ENCODE data around the gene OR2G6.
"Not testable (repeated sequence)": the region's sequence is repeated elsewhere in the genome, so short reads cannot be mapped to it uniquely, and the experiment has no call there.

OR2G6 gene

GRCh38 chr1:248507773-248508172, at the start of gene OR2G6:
Gene OR2G6, plus strand, starts transcription at chr1:248508073. Its CDS starts 13,574 bp downstream, at chr1:248521647.
- DNase-seq (ENCODE audit: low spot score): not testable (repeated sequence)

DNA sequence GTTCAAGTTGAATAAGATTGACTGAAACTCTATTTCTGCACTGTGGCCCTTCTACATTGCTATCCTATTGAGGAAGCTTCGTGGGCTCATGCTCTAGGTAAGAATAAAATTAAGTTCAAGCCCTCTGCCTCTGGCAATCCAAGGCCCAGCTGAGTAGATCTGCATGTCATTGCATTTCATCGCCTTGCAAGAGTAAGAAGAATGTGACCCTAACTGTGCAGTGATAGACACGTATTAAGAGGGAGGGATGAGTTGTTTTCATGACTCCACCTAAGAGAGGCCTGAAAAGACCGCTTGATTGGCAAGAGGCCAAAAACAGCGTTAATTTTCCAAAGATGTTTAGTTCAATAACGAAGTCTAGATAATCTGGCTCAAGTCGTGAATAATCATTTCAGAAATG, 48.8 kb upstream of the OR2G6 start:
- DNase-seq (ENCODE audit: low spot score): not testable (repeated sequence)

DNA sequence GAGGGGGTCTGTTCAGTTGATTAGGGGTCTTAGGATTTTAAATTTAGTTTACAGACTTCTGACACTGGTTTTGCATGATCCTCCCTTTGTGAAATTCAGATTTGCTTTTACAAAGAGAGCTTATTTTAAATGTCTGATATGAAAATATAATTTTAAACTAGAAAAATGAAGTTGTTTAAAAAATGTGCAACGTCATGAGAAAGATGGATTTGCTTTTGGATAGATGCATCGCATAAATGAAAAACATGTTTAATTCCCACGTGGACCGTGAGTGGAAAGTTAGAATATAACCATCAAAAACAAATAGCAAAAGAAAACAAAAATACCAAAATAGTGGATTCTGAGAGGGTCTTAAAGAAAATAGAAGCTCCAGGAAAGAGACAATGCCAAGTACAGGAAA, 36.7 kb upstream of the OR2G6 start:
- no peak for DNase-seq (ENCODE audit: low spot score)

DNA sequence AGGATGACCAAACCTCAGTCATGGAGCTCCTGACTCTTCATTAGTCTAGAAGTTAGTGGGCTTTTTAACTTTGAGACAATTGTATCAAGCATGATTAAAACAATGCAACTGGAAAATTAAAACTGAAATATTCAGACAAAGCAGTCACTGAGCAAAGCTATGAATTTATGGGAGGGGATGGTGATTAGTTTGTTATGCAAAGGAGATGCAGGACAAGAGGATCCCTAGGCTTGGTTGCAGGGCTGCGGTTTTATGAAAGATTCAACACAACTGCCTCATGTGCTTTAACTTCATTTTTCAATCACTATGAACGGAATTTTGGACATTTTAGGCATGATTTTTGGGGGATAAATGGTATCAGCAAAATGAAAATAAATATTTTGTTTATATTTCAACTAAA, 35.8 kb upstream of the OR2G6 start:
- DNase-seq (ENCODE audit: low spot score): not testable (repeated sequence)

DNA sequence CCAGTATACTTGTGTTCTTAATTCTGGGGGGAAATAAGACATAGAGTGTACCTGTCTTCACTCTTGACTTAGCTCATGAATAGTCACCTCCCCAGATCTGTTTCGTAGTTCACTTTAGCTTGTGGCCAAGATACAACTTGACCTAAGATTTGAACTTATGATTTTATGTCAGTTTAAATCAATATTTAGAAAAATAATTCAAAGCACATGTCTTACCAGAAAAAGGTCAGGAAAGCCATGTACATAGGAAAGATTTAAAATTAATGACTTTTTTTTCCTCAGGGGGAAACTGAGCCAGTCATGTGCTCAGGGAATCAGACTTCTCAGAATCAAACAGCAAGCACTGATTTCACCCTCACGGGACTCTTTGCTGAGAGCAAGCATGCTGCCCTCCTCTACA, 34.8 kb upstream of the OR2G6 start, which contains the start of gene OR2T3:
OR2T3 (plus strand) TSS at position 301 of the 400 bp plus-strand sequence; CDS start at position 301, 0 bp downstream.
- DNase-seq (ENCODE audit: low spot score): not testable (repeated sequence)

- not testable (repeated sequence) for DNase-seq (ENCODE audit: low spot score)
These were observed 32.2 kb upstream of the OR2G6 start for GRCh38 chr1:248475660-248476059.

DNA sequence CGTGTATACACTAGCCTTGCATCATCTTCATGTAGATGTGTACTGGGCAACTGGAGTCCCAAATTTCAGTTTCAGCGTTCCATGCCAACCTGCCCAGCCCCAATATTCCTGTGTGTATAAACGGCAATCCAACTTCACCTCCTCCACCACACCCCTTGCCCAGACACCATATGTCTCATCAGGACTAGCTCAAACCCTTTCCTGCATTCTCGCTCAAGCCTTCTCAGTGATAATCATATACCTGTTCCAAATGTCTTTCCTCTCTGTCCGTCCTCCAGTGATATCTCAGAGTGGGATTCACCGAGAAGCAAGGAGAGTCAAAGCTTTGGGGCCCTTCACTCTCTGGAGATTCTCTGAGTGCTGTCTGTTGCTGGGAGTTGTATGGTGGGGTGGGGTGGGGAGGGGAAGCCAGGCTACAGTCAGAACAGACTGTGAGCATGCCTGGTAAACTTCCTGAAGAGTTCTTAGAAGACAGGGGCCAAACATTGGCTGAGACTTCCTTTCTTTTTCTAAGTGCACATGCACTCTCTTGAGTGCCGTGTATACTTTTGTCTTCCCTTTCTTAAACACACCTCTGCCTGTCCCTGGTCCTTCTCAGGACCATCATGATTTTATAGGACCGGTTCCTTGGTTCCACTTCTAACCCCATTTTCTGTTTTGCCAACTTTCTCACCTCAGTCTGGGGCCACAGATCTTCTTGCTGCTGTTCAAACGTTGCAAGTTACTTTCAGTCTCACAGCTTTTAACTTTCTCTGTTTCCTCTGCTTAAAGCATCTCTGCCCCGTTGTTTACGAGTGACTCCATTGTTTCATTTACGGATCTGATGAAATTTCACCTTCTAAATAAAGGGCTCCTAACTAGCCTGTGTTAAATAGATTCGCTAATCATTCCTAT, 25.9 kb upstream of the OR2G6 start:
- DNase-seq (ENCODE audit: low spot score): not testable (repeated sequence)

DNA sequence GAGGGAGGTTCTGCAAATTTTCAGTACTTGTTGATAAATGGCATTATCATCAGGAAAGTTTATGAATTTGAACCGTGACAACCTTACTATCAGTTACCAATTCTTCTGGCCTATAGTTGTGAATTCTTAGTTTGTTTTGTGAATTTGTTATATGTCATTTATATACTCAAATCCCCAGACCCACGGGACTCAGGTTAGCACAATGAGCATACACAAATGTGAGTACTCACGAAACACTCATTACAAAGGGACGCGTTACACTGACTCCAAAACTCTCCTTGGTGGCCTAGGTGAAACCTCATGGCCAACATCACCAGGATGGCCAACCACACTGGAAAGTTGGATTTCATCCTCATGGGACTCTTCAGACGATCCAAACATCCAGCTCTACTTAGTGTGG, 19.6 kb upstream of the OR2G6 start, which contains the start of gene OR2T5:
OR2T5 (plus strand) TSS at position 301 of the 400 bp plus-strand sequence; CDS start at position 301, 0 bp downstream.
- DNase-seq (ENCODE audit: low spot score): not testable (repeated sequence)

DNA sequence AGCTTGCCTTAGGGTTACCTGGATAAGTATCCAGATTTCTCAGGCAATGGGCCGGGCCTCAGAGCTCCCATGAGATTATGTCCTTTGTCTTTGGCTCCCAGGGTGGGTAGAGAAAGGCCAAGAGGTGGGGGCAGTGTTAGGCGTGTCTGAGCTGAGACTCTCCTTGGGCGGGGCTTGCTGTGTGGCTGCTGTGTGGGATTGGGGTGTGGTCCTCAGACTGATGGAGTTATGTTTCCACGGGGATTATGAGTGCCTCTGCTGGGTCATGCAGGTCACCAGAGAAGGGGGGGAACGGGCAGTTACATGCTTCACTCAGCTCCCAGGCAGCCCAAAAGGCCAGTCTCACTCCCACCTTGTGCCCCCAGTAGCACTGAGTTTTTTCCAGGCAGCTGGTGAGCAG, 11.2 kb upstream of the OR2G6 start:
- not testable (repeated sequence) for DNase-seq (ENCODE audit: low spot score)

- not testable (repeated sequence) for DNase-seq (ENCODE audit: low spot score)
These were observed 7.4 kb upstream of the OR2G6 start for GRCh38 chr1:248500305-248501035.

DNA sequence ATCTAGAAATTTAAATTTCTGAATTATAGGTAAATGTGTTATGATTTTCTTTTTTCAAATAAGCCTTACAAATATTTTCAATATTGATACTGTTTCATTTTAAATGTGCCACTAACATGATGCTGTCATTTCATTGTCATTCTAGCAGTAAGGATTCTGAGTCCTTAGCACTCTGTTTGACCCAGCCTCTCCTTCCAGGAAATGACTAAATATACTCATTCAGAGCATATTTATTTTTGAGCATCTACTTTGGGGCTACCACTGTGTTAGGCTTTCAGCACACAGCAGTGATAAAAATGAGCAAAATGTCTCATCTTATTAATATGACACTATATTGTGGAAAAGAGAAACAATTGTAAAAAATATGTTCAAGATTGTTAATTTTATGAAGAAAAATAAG, 2.3 kb downstream of the OR2G6 start:
- not testable (repeated sequence) for DNase-seq (ENCODE audit: low spot score)

DNA sequence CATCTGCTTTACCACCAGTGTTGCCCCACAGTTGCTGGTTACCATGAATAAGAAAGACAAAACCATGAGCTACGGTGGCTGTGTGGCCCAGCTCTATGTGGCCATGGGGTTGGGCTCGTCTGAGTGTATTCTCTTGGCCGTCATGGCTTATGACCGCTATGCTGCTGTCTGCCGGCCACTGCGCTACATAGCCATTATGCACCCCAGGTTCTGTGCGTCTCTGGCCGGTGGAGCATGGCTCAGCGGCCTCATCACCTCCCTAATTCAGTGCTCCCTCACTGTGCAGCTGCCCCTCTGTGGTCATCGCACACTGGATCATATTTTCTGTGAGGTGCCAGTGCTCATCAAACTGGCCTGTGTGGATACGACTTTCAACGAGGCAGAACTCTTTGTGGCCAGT, 14.0 kb downstream of the OR2G6 start:
- DNase-seq (ENCODE audit: low spot score): no peak

- not testable (repeated sequence) for DNase-seq (ENCODE audit: low spot score)
These were observed 29.6 kb downstream of the OR2G6 start for GRCh38 chr1:248537449-248537848.

- not testable (repeated sequence) for DNase-seq (ENCODE audit: low spot score)
These were observed 39.5 kb downstream of the OR2G6 start for GRCh38 chr1:248547383-248547782.

DNA sequence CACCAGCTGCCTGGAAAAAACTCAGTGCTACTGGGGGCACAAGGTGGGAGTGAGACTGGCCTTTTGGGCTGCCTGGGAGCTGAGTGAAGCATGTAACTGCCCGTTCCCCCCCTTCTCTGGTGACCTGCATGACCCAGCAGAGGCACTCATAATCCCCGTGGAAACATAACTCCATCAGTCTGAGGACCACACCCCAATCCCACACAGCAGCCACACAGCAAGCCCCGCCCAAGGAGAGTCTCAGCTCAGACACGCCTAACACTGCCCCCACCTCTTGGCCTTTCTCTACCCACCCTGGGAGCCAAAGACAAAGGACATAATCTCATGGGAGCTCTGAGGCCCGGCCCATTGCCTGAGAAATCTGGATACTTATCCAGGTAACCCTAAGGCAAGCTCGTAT, 43.2 kb downstream of the OR2G6 start:
- DNase-seq (ENCODE audit: low spot score): not testable (repeated sequence)

DNA sequence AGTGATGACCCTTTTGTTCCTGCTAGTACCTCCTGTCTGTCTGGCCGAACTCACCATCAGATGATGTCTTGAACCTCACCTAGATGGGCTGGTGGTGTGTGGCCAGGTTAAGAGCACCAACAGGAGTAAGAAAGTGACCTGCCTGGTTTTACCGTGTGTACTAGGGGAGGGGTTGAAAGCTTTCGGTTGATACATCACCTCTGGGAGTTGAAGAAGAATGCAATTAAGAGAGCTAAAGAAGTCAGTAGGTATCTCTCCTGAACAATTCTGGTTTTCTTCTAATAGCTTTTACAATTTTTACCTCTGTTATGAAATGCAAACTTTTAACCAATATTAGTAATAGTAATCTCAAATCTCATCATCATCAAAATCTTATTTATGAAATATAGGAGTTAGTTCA, 54.8 kb downstream of the OR2G6 start, which contains the start of gene OR2T29:
OR2T29 (minus strand) TSS at position 101 of the 400 bp plus-strand sequence. CDS start 3,281 bp downstream, outside the sequence.
- DNase-seq (ENCODE audit: low spot score): not testable (repeated sequence)

DNA sequence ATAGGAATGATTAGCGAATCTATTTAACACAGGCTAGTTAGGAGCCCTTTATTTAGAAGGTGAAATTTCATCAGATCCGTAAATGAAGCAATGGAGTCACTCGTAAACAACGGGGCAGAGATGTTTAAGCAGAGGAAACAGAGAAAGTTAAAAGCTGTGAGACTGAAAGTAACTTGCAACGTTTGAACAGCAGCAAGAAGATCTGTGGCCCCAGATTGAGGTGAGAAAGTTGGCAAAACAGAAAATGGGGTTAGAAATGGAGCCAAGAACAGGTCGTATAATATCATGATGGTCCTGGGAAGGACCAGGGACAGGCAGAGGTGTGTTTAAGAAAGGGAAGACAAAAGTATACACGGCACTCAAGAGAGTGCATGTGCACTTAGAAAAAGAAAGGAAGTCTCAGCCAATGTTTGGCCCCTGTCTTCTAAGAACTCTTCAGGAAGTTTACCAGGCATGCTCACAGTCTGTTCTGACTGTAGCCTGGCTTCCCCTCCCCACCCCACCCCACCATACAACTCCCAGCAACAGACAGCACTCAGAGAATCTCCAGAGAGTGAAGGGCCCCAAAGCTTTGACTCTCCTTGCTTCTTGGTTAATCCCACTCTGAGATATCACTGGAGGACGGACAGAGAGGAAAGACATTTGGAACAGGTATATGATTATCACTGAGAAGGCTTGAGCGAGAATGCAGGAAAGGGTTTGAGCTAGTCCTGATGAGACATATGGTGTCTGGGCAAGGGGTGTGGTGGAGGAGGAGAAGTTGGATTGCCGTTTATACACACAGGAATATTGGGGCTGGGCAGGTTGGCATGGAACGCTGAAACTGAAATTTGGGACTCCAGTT, 57.9 kb downstream of the OR2G6 start:
- not testable (repeated sequence) for DNase-seq (ENCODE audit: low spot score)

GRCh38 chr1:248569049-248569448, 61.2 kb downstream of the OR2G6 start:
- not testable (repeated sequence) for DNase-seq (ENCODE audit: low spot score)

- not testable (repeated sequence) for DNase-seq (ENCODE audit: low spot score)
These were observed 62.9 kb downstream of the OR2G6 start for GRCh38 chr1:248570811-248571210.

GRCh38 chr1:248572049-248572448, 64.2 kb downstream of the OR2G6 start:
- not testable (repeated sequence) for DNase-seq (ENCODE audit: low spot score)

- not testable (repeated sequence) for DNase-seq (ENCODE audit: low spot score)
These were observed 66.0 kb downstream of the OR2G6 start for GRCh38 chr1:248573856-248574255.

Data from hematopoietic multipotent progenitor cell treated with erythropoietin and hydrocortisone succinate and interleukin-3 and kit ligand, for 15 days (in vitro differentiated cells).